Umbilical cord (tissue), 2 donors: ENCODE data around the gene OGT. TPM values are rescaled to one million over a fixed set of nuclear protein-coding genes. Genes with fewer than 3 reads are reported as not detected.
"Not testable (repeated sequence)": the region's sequence is repeated elsewhere in the genome, so short reads cannot be mapped to it uniquely, and the experiment has no call there.

ENCODE experiments used
- DNase-seq: peaks from one replicate; pipeline ENCODE4 v3.0.0-alpha.2; 2015; ENCODE audit warnings: low spot score
- total RNA-seq: library from RNA; depleted of rRNA; stranded (reverse); fragments of >200 nt; gene quantifications from one replicate; pipeline ENCODE4 v1.2.3, GENCODE V29; 2014; ENCODE audit warnings: low replicate concordance; ENCODE audit not compliant: insufficient read depth

The OGT gene
- total RNA-seq = 85.0 TPM

DNA sequence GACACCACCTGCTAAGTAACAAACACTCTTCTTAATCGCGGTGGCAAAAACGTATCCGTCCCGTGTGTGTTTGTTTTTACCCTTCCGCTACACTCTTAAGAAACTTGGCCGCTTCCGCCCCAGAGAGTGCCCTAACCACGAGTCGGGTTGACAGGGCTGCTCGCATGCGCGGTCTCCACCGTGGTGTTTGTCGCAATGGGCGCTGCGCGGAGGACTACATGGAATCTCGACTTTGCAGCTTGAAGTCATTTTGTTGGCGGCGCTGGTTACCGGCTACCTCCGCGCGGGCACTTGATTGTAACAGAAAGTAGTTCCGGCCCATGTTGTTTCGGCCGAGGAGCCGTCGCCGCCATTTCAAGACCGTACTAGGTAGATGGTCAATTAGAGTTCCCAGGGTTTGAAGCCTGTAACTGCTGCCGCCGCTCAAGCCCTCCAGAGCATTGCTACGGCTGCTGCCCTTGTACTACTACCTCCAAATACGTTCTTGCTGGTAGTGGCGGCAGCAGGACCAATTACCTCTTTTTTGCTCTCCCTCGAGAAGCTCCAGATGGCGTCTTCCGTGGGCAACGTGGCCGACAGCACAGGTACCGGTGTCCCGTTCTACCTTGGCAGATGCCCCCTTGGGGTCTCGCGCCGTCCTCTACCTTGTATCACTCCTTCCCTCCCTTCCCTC, at the start of gene OGT:
OGT (plus strand) TSS at position 352 of the 673 bp plus-strand sequence; CDS start at position 548, 196 bp downstream.
- peak; percentile 96 for DNase-seq

DNA sequence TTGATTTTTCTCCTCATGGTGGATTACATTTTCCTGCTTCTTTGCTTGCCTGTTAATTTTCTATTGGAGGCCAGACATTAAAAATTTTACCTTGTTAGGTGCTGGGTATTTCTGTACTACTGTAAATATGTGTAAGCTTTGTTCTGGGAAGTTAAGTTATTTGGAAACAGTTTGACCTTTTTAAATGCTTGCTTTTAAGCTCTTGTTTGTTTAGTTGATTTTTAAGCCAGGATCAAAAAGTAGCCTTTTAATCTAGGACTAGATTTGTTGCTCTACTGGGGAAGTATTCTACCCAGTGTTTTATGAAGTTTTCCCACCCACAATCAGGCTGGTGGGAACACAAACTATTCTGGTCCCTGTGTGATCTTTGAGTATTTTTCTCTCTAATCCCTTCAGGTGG, 45.1 kb upstream of the OGT start:
- DNase-seq = no peak

DNA sequence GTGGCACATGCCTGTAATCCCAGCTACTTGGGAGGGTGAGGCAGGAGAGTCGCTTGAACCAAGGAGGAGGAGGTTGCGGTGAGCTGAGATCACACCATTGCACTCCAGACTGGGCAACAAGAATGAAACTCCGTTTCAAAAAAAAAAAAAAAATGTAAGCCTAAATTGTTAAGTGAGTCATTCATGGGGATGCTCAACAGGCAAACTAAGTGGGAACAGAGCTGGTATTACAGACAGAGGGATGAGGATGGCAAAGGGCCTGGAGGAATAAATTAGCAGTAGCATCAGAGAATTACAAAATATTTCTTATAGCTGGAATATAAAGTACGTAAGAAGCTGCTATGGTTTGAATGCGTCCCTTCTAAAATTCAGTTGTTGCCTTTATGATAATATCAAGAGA, 43.4 kb upstream of the OGT start:
- no peak for DNase-seq

DNA sequence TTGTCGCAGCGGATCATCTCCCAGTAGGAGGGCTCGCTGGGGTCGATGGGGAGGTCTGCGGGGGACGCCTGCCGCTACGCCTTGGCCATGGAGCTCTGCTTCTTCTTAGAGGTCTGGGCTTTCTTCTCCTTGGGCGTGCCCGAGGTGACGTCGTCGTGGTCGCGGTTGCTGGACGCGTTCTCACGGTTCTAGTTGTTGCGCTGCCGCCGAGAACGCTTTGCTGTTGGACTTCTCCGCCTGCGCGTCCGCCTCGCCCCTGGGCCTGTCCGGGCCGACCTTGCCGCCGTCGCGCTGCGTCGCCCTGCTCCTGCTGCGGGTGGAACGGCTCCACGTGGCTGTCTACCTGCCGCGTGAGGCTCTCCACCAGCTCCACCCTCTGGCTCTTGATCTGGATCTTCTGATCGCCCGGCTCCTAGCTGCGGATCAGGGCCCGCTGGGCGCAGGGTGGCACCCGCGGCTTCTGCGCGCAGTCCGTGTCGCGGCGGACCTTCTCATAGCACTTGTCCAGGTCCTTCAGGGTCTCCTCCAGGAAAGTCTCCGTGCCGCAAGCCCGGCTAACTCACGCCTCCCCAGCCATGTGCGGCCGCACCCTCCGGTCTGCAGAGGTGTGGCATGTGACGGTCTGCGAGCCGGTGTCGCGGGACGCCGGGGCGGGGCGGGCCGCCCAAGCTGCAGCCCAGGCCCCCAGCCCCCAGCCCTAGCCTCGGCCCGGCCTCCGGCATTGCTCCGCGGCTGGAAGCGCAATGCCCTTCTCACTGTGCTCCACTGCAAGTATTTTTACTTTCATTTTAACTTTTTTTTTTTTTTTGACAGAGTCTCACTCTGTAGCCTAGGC, 40.5 kb upstream of the OGT start:
- DNase-seq = peak; percentile 2

DNA sequence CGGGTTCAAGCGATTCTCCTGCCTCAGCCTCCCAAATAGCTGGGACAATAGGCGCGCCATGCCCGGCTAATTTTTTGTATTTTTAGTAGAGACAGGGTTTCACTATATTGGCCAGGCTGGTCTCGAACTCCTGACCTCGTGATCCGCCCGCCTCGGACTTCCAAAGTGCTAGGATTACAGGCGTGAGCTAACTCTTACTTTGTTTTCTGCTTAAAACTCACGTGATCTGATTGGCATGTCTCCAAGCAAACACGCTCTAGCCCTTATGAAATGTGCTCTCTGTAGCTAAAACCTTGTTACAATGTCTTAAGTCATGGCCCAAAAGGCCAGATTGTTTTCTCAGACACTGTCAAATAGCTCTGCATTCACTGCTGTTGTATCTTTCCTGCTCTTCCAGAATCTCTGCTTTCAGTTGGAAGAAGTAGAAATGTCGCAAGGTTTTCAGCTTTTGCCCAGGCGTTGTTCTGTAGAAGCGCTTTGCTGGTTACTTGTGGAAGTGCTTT, 39.7 kb upstream of the OGT start:
- DNase-seq = peak; percentile 17

DNA sequence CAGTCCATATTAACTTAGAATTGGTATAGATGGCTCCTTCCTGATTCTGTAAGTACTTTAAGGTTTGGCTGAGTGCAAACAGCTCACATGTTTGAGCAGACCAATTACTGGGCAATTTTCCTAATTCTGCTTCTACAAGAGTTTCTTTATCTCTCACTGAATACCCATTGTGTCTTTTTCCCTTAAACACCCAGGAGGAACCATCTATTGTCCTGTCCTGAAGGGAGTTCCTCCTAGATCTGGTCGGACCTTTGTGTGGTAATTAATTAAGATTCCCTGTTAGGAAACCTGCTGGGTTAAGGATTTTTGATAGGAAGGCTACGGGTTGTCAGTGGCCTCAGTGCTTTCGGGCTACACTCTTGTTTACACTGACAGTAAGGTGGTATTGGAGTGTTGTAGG, 36.9 kb upstream of the OGT start:
- DNase-seq = not testable (repeated sequence)

DNA sequence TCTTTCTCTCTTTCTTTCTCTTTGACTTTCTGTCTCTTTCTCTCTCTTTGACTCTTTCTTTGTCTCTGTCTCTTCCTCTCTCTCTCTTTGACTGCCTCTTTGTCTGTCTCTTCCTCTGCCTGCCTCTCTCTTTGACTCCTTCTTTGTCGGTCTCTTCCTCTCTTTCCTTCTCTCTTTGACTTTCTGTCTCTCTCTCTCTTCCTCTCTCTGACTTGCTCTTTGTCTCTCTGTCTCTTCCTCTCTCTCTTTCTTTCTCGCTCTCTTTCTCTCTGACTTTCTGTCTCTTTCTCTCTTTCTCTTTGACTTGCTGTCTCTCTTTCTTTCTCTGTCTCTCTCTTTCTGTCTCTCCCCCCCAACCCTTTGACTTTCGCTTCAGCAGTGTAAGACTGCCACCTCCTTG, 36.4 kb upstream of the OGT start:
- DNase-seq = no peak

DNA sequence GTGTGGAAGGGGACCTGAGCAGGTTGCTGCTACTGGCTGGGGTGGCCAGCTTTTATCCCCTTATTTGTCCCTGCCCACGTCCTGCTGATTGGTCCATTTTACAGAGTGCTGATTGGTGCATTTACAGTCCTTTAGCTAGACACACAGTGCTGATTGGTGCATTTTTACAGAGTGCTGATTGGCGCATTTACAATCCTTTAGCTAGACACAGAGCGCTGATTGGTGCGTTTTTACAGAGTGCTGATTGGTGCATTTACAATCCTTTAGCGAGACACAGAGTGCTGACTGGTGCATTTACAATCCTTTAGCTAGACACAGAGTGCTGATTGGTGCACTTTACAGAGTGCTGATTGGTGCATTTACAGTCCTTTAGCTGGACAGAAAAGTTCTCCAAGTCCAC, 30.8 kb upstream of the OGT start:
- not testable (repeated sequence) for DNase-seq

DNA sequence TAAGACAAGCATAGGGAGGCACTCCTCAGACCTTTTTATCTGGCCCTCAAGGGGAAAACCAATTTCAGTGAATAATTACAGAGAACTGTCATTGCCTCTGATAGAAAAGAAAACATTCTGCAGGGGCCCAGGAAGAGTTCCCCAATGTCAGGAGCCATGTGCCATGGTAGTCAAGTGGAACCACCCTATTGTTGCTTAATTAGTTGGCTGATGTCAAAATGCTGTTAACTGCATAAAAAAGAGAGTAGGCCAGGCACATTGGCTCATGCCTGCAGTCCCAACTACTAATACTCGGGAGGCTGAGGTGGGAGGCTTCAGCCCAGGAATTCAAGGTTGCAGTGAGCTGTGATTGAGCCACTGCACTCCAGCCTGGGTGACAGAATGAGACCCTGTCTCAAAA, 28.6 kb upstream of the OGT start:
- DNase-seq = no peak

DNA sequence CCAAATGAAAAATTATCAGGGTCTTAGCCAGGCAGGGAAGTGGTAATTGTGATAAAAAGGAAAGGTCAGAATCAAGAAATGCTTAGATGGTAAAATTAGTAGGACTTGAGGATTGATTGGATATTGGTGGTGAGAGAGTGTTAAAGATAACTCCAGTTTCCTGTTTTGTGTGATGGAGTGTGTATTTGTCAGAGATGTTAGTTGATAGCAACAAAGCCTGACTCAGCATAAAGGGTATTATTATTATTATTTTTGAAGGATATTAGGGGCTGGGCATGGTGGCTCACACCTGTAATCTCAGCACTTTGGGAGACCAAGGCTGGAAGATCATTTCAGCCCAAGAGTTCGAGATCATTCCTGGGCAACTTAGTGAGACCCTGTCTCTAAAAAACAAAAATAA, 23.6 kb upstream of the OGT start:
- DNase-seq = no peak

DNA sequence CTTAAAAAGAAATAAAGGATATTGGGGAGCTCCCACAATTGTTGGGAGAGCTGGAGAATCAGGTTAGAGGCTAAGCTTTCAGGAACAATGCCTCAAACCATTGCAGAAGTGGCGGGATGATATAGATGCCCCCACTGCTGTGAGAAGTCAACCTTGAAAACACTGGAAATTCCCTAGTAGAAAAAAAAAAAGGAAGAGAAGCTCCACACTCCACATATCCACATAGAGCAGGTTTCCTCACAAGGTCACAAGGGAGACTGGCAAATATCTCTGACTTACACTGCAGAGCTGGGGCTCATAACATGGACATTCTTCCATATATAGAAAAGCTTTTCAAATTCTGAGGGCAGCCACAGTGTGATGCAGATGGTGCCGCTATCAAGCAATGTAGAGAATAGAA, 22.7 kb upstream of the OGT start:
- no peak for DNase-seq

DNA sequence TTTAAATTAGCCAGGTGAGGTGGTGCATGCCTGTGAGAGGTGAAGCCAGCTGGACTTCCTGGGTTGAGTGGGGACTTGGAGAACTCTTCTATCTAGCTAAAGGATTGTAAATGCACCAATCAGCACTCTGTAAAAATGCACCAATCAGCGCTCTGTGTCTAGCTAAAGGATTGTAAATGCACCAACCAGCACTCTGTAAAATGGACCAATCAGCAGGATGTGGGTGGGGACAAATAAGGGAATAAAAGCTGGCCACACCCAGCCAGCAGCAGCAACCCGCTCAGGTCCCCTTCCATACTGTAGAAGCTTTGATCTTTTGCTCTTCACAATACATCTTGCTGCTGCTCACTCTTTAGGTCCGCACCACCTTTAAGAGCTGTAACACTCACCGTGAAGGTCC, 19.2 kb upstream of the OGT start:
- DNase-seq = not testable (repeated sequence)

DNA sequence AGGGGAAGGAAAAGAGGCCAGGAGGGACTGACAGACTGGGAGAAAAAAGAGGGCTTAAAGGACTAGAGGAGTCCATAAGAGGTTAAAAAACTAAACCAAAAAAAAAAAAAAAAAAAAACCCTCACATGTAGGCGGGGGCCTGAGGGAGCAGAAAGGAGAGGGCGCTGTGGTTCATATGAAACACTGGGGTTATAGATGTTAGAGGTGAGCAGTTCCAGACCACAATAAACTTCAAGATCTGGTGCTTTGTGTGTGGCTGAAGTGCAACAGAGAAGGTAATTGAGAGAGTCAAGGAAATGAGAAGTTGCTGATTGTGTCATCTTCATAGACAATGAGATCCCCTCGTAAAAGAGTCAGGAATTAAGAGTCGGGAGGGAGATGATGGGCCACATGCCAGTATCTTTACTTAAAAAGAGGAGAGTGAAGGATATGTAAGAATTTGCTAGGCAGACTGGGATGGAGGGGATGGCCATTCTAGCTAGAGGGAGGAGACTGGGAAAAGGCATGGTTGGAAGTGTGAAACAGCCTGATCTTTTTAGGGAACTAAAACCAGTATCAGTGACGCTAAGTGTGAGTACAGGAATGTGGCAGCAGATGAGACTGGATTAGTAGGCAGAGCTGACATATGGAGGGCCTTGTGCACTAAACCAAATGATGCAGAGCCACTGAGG, 18.4 kb upstream of the OGT start:
- no peak for DNase-seq

DNA sequence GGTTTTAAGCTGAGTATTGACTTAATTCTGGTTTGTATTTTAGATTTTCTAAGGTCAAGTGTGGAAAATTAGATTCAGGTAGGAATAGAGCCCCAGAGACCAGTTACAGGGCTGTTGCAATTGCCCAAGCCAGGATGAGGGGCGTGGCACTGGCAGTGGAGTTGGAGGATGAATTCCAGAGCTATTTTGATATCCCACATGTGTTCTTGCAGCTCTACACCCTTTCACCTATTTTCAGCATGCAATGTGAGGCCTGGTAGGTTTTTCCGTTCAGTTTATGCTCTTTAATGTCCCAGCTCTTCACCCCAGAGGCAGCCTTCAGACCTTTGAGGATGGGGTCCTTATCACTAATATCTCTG, 17.9 kb upstream of the OGT start:
- peak; percentile 23 for DNase-seq

DNA sequence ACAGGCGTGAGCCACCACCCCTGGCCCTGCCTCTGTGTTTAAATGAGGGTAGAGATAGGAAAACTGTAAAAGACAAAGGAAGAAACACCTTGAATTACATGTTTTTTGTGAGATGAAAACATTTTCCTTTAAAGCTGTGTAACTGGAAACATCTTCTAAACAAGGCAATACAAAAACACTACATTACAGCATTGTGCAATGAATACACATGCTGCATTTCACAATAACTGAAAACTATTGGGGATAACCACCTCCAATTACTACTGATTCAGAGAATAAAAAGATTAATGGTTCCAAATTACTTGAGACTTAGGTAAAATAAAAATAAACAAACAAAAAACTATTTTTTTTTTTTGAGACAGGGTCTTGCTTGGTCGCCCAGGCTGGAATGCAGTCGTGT, 7.6 kb upstream of the OGT start:
- DNase-seq = no peak

DNA sequence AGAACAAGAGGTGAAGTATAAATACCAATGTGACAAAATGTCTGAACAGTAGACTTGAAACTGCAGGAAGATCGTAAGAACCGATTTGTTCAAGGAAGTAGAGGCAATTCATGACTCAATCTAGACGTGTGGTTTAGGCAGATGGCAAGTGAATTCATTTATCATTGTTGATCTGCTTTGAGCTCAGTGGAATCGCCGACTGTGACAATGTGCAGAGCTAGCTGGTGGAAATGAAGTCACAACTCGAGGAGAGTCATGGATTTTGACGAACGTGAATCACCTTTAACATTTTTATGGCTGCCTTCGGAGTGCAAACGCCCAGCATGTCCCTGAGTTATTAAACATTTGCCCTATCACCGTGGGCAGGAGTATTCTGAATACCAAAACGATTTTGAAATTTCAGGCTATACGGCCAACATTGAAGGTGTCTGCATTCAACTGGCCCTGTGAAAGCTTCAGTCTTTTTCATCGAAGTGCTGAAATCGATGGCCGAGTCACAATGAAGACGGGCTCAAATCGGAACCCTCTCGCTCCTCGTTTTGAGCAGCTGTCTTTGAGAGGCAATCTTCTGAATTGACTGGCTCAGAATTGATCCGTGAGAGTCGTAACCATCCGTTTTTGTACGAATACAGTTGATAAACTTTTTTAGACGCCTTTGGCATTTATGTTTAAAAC, 689 bp upstream of the OGT start:
- peak; percentile 23 for DNase-seq

DNA sequence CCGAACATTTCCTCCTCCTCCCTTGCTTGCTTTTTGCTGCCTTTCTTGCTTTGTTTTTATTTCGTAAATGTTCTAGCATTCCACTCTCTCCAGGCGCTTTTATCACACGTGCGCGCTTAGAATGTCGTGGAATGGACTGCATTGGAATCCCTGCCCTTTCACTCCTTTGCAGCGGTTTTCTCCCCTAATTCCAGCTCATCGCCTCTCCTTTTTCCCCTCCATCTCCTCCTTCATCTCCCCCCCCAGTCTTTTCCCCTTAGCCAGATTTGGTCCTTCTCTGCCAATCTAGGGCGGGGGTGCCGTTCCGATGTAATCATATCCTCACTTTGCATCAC, 579 bp downstream of the OGT start:
- DNase-seq = no peak

DNA sequence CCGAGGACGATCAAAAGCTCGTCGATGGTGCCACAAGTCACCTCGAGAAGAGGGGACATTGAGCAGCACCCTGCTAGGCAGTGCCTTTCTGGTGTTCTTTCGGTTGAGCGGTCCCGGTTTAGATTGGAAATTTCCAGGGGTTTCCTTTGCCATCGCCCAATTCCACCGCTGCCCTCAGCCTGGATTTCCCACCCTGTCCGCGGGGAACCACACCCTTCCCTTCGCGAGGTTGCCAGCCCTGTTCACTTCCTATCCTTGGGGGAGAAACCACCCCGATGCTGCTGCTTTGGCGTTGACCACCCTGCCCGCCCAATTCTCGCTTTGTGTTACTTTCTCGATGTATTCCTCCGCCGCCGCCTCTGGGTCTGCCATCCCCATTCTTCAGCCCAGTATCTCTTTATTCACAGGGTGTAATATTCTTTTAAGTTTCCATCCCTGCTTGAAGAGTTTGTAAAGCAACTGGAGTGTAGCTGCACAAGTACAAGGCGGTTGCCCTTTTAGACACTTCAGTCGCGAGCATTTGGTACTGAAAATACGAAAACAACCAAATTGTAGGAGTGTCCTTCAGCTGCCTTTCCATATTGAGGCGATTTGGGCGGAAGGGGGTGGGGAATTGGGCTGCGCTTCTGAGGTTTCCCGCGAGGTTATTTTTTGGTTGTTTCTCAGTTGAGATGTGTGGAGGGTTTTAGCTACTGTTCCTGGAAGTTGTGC, 1.1 kb downstream of the OGT start:
- peak; percentile 66 for DNase-seq

DNA sequence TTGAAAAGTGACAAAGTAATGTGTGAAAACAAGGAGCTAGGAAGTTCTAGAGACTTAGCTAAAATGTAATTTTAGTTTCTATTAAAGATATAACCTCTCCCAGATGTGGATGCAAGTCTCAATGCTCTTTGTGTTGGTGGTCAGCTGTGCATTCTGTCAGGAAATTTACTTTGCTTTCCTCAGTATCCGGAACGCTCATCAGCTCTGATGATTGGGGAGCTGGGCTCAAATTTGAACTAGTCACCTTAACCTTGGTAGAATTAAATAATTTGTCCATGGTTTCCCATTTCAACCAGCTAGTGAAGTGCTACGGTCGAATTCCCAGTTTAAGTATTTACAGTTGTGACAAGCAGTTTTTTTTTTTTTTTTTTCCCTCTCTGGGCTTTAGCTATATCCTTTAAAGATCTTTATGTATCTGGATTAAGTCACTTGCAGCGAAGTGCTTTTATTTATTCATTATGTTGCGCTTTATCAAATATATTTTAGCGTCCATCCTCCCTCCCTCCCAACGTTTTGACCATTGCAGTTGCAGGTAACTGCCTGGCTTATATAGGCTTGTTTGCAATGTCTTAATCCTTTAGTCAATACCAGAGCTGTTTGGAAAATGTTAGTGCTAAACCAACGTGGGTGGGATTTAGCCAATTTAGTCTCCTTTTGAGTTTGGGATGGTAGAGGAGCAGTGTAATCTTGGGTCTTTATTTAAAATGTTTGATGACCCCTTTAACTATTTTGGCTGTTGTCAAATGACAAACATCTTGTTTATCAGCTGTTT, 2.1 kb downstream of the OGT start:
- DNase-seq = no peak

DNA sequence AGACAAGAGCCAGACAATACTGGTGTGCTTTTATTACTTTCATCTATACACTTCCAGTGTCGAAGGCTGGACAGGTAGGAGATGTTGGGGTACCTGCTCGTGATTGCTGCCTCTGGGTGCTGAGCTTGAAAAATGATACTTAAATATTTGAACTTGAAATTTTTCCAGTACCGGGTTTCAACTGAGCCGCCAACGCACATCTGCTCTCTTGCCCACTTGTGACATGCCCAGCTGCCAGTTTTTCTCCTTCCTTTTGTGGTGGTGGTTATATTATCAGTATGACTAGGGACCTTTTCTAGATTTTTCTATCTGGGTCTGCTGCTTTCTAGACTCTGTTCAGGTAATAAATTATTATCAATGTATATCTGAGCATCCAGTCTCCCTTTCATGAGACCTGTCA, 3.4 kb downstream of the OGT start:
- no peak for DNase-seq

DNA sequence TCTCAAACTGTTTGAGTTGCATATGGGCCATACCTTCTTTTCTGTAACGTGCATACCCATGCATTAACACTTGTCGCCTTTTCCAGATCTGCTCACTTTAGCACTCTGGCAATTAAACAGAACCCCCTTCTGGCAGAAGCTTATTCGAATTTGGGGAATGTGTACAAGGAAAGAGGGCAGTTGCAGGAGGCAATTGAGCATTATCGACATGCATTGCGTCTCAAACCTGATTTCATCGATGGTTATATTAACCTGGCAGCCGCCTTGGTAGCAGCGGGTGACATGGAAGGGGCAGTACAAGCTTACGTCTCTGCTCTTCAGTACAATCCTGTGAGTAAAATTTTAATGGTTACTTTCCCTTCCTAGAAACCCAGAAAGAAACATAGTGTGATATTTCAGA, 4.8 kb downstream of the OGT start:
- no peak for DNase-seq
